SK-N-SH (cell line): Measurements from ENCODE around the gene RHOT1.

Source experiments
- EP300 ChIP-seq, 2 experiments: IDR thresholded peaks; 2 replicates each; pipeline versions ENCODE4 v1.4.0 to v1.6.1; 2012; ENCODE audit warnings: borderline replicate concordance in 1 of 2, low read depth in 1 of 2, low read length in 1 of 2
- EZH2phosphoT487 ChIP-seq: fragments of 200-600 bp; sonication (generic); IDR thresholded peaks from 2 replicates; pipeline ENCODE4 v1.6.1; 2017; ENCODE audit warnings: low read depth, mixed run types, mild to moderate bottlenecking, antibody characterized with exemption, moderate library complexity, borderline replicate concordance
- FOSL2 ChIP-seq: IDR thresholded peaks from 2 replicates; pipeline ENCODE4 v1.4.0; 2012; ENCODE audit warnings: low read depth, mild to moderate bottlenecking, moderate library complexity, borderline replicate concordance
- JUND ChIP-seq: IDR thresholded peaks from 2 replicates; pipeline ENCODE4 v1.4.0; 2012
- MXI1 ChIP-seq: IDR thresholded peaks from 2 replicates; pipeline ENCODE4 v1.6.1; 2012; ENCODE audit warnings: mild to moderate bottlenecking, low read depth, low read length, improper control_type of control experiment
- TF ChIP-seq, protein P1 (sequence below): fragments of 200-600 bp; sonication (generic); IDR thresholded peaks from 2 replicates; pipeline ENCODE4 v1.6.1; 2017; ENCODE audit warnings: antibody characterized with exemption, mild to moderate bottlenecking, moderate library complexity
- TF ChIP-seq, protein P2 (sequence below): IDR thresholded peaks from 2 replicates; pipeline ENCODE4 v1.4.0; 2012; ENCODE audit warnings: low read depth, borderline replicate concordance

DNA sequence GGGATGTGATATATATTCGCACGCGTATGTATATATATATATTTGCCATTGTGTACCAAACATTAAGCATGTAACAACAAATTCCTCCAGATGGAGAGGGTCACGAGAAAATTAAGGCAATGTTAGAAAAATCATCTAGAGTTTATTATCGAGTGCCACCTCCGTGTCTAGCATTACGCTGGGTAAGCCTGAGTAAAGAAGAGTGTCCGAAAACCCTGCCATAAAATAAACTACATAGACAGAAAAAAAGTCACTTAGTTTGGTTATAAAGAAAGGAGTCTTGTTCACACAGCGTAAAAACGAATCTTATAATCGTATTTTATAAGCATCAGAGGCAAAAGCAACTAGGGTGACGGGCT lies 644 bp upstream of the RHOT1 start:
- TF ChIP-seq MXI1 (no peak), FOSL2 (no peak), EZH2phosphoT487 (no peak), EP300 (IDR thresholded peaks at IDR 0.05; ENCODE audit: borderline replicate concordance in 1 of 2, low read depth in 1 of 2, low read length in 1 of 2) (no peak), JUND (no peak)
- TF ChIP-seq, protein P1, sequence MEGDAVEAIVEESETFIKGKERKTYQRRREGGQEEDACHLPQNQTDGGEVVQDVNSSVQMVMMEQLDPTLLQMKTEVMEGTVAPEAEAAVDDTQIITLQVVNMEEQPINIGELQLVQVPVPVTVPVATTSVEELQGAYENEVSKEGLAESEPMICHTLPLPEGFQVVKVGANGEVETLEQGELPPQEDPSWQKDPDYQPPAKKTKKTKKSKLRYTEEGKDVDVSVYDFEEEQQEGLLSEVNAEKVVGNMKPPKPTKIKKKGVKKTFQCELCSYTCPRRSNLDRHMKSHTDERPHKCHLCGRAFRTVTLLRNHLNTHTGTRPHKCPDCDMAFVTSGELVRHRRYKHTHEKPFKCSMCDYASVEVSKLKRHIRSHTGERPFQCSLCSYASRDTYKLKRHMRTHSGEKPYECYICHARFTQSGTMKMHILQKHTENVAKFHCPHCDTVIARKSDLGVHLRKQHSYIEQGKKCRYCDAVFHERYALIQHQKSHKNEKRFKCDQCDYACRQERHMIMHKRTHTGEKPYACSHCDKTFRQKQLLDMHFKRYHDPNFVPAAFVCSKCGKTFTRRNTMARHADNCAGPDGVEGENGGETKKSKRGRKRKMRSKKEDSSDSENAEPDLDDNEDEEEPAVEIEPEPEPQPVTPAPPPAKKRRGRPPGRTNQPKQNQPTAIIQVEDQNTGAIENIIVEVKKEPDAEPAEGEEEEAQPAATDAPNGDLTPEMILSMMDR = no peak
- TF ChIP-seq, protein P2, sequence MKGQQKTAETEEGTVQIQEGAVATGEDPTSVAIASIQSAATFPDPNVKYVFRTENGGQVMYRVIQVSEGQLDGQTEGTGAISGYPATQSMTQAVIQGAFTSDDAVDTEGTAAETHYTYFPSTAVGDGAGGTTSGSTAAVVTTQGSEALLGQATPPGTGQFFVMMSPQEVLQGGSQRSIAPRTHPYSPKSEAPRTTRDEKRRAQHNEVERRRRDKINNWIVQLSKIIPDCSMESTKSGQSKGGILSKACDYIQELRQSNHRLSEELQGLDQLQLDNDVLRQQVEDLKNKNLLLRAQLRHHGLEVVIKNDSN = no peak
